HCT116 (cell line): Measurements from ENCODE around the gene HARBI1. TPM values are rescaled to one million over a fixed set of nuclear protein-coding genes. Genes with fewer than 3 reads are reported as not detected.

Experiments used
- ATAC-seq: fragments of 200-7000 bp; cut with Tn5 transposase; 2 replicates; pipeline ENCODE4 v1.9.1; 2020; ENCODE audit warnings: mild to moderate bottlenecking, moderate library complexity
- BruUV-seq: library from RNA; stranded (reverse); fragments of 400-500 nt; replicated peaks from 2 replicates; lab custom pipeline; 2021; lab: Mats Ljungman, UMichigan
- CTCF ChIA-PET: fragments of 300-600 bp; sonication (Branson Sonifier 250); formaldehyde crosslinking; loops from one replicate; lab custom pipeline; 2021; ENCODE audit warnings: antibody characterized with exemption; lab: Charles Lee
- POLR2A ChIA-PET: fragments of 300-600, 350-600 bp; sonication (Branson Sonifier 250); formaldehyde crosslinking; loops from one replicate; lab custom pipeline; 2021; ENCODE audit warnings: antibody characterized with exemption; lab: Charles Lee
- RAD21 ChIA-PET, 2 experiments: fragments of 300-600 bp; sonication (Branson Sonifier 250); formaldehyde crosslinking; loops; one replicate each; lab custom pipeline; 2023; ENCODE audit warnings: low total read pairs in 2 of 2; ENCODE audit not compliant: uncharacterized antibody in 2 of 2, unreplicated experiment in 2 of 2, low non-redundant PET in 1 of 2; lab: Charles Lee
- DNase-seq: peaks from one replicate; pipeline ENCODE4 v3.0.0-alpha.2; 2010; ENCODE audit warnings: low read depth, low spot score
- H2AFZ ChIP-seq: fragments of 200-600 bp; shearing (Covaris generic), sonication (generic); 2 replicates; pipeline ENCODE4 v1.6.1; 2017; ENCODE audit warnings: low read depth, mixed run types, mixed read lengths, antibody characterized with exemption, low read length; ENCODE audit not compliant: poor library complexity, severe bottlenecking
- H3K27ac ChIP-seq: 2 replicates; pipeline ENCODE4 v1.5.1; 2012; ENCODE audit warnings: low read depth, low read length
- H3K27me3 ChIP-seq: fragments of 200-600 bp; sonication (generic); 2 replicates; pipeline ENCODE4 v1.6.1; 2016; ENCODE audit warnings: mixed run types, low read length, mixed read lengths; ENCODE audit not compliant: insufficient read depth
- H3K36me3 ChIP-seq, 2 experiments: fragments of 200-500 bp in 1 of 2; fragments of 200-600 bp in 1 of 2; sonication (Bioruptor generic) in 1 of 2; sonication (generic) in 1 of 2; 2 replicates each; pipeline versions ENCODE4 v1.5.1 to v1.6.1; 2014 to 2016; ENCODE audit warnings: low read length in 2 of 2, inconsistent platforms in 1 of 2, mixed read lengths in 1 of 2, mixed run types in 1 of 2; ENCODE audit not compliant: insufficient read depth in 2 of 2, control insufficient read depth in 1 of 2
- H3K4me1 ChIP-seq, 2 experiments: fragments of 200-600 bp in 1 of 2; sonication (generic) in 1 of 2; 2 replicates each; pipeline versions ENCODE4 v1.5.1 to v1.6.1; 2012 to 2017; ENCODE audit warnings: low read length in 2 of 2, inconsistent platforms in 1 of 2, mild to moderate bottlenecking in 1 of 2, mixed read lengths in 1 of 2, mixed run types in 1 of 2, moderate library complexity in 1 of 2; ENCODE audit not compliant: insufficient read depth in 2 of 2, control insufficient read depth in 1 of 2
- H3K4me2 ChIP-seq: fragments of 200-600 bp; sonication (generic); 2 replicates; pipeline ENCODE4 v1.6.1; 2017; ENCODE audit warnings: mixed run types, low read length, mixed read lengths
- H3K4me3 ChIP-seq, 2 experiments: fragments of 200-600 bp in 1 of 2; sonication (generic) in 1 of 2; replicated peaks in 1 of 2; 2 replicates each; pipeline ENCODE4 v1.5.1; 2011 to 2016; ENCODE audit warnings: low read length in 2 of 2, control low read depth in 1 of 2, low read depth in 1 of 2, mild to moderate bottlenecking in 1 of 2, mixed read lengths in 1 of 2, mixed run types in 1 of 2
- H3K79me2 ChIP-seq: fragments of 200-600 bp; sonication (generic); 2 replicates; pipeline ENCODE4 v1.6.1; 2017; ENCODE audit warnings: mild to moderate bottlenecking, mixed run types, low read length, moderate library complexity, mixed read lengths; ENCODE audit not compliant: insufficient read depth
- H3K9ac ChIP-seq: fragments of 200-600 bp; sonication (generic); 2 replicates; pipeline ENCODE4 v1.6.1; 2016; ENCODE audit warnings: low read length, mixed read lengths
- H3K9me2 ChIP-seq: fragments of 200-600 bp; sonication (generic), shearing (Covaris generic); 2 replicates; pipeline ENCODE4 v1.6.1; 2017; ENCODE audit warnings: mixed run types, mild to moderate bottlenecking, moderate library complexity; ENCODE audit not compliant: insufficient read depth
- H3K9me3 ChIP-seq, 2 experiments: fragments of 200-500 bp in 1 of 2; fragments of 200-600 bp in 1 of 2; sonication (Bioruptor generic) in 1 of 2; sonication (generic) in 1 of 2; 2 replicates each; pipeline ENCODE4 v1.6.1; 2014 to 2017; ENCODE audit warnings: low read length in 2 of 2, mixed read lengths in 2 of 2, inconsistent platforms in 1 of 2, low read depth in 1 of 2, mild to moderate bottlenecking in 1 of 2, mixed run types in 1 of 2, moderate library complexity in 1 of 2; ENCODE audit not compliant: control insufficient read depth in 1 of 2, insufficient read depth in 1 of 2
- H4K20me1 ChIP-seq: fragments of 200-600 bp; sonication (generic), shearing (Covaris generic); 2 replicates; pipeline ENCODE4 v1.6.1; 2017; ENCODE audit warnings: mixed run types, mild to moderate bottlenecking, moderate library complexity; ENCODE audit not compliant: insufficient read depth
- ATF3 ChIP-seq: IDR thresholded peaks from 2 replicates; pipeline ENCODE4 v1.6.1; 2012
- CEBPB ChIP-seq: IDR thresholded peaks from 2 replicates; pipeline ENCODE4 v1.6.1; 2012; ENCODE audit warnings: low read depth
- EGR1 ChIP-seq: IDR thresholded peaks from 2 replicates; pipeline ENCODE4 v1.6.1; 2012; ENCODE audit warnings: low read depth
- ELF1 ChIP-seq: IDR thresholded peaks from 2 replicates; pipeline ENCODE4 v1.6.1; 2012; ENCODE audit warnings: low read depth, borderline replicate concordance
- EZH2phosphoT487 ChIP-seq: fragments of 200-600 bp; IDR thresholded peaks from 2 replicates; pipeline ENCODE4 v1.6.1; 2018; ENCODE audit warnings: antibody characterized with exemption, borderline replicate concordance
- JUND ChIP-seq: IDR thresholded peaks from 2 replicates; pipeline ENCODE4 v1.6.1; 2012
- POLR2A ChIP-seq: IDR thresholded peaks from 2 replicates; pipeline ENCODE4 v1.7.0; 2011; ENCODE audit warnings: borderline replicate concordance; ENCODE audit not compliant: insufficient read depth, insufficient read length; ENCODE audit errors: extremely low read depth
- POLR2AphosphoS5 ChIP-seq: IDR thresholded peaks from 2 replicates; pipeline ENCODE4 v1.6.1; 2011; ENCODE audit warnings: mild to moderate bottlenecking, low read depth, low read length, moderate library complexity
- REST ChIP-seq: IDR thresholded peaks from 2 replicates; pipeline ENCODE4 v1.6.1; 2012; ENCODE audit warnings: low read depth
- SP1 ChIP-seq: IDR thresholded peaks from 2 replicates; pipeline ENCODE4 v1.6.1; 2012; ENCODE audit warnings: low read depth
- SRF ChIP-seq: IDR thresholded peaks from 2 replicates; pipeline ENCODE4 v1.6.1; 2012; ENCODE audit warnings: low read depth
- TCF7L2 ChIP-seq: IDR thresholded peaks from 2 replicates; pipeline ENCODE4 v1.7.0; 2011; ENCODE audit warnings: borderline replicate concordance, inconsistent platforms; ENCODE audit not compliant: insufficient read depth, insufficient read length; ENCODE audit errors: extremely low read depth
- ZBTB33 ChIP-seq: IDR thresholded peaks from 2 replicates; pipeline ENCODE4 v1.6.1; 2011; ENCODE audit warnings: mild to moderate bottlenecking, low read length, moderate library complexity; ENCODE audit not compliant: insufficient replicate concordance; ENCODE audit errors: extremely low read depth
- ZFX ChIP-seq: fragments of 450-650 bp; IDR thresholded peaks from 2 replicates; pipeline ENCODE4 v1.6.1; 2017
- intact Hi-C: fragments of 100-400 bp; cut with micrococcal nuclease; formaldehyde crosslinking; loops from 2 replicates; pipeline ENCODE4 v1.10.0; 2022
- total RNA-seq: library from RNA; stranded (reverse); gene quantifications from one replicate; pipeline ENCODE4 v1.2.1, GENCODE V29; 2021; ENCODE audit not compliant: unreplicated experiment

The HARBI1 gene
- total RNA-seq, 1 experiment from 2014 or later, result 1.9 TPM

GRCh38 chr11:46640036-46640788 lies 23.2 kb upstream of the HARBI1 start:
- no peak for ATAC-seq
- CTCF ChIA-PET, result no interaction called here
- RAD21 ChIA-PET, result no interaction called here

More at GRCh38 chr11:46640036-46640788, 23.2 kb upstream of the HARBI1 start:
- no peak overlapping the region for H3K27ac ChIP-seq
- no peak overlapping the region for H3K9ac ChIP-seq
- H3K4me2 ChIP-seq, result no peak overlapping the region
- BruUV-seq, result no TSS peak
- POLR2A ChIA-PET, result no interaction called here
- no peak for DNase-seq
- no peak overlapping the region for H3K4me3 ChIP-seq
- H2AFZ ChIP-seq, result no peak overlapping the region
- H3K4me1 ChIP-seq, result no peaks in the 10 kb centered on the region; a peak in 1 of 4 replicates
- H3K79me2 ChIP-seq, result no peaks in the 10 kb centered on the region
- intact Hi-C loops, result no loop called here
- H3K27me3 ChIP-seq, result no peaks in the 10 kb centered on the region
- no peaks in the 10 kb centered on the region for H3K36me3 ChIP-seq
- no peaks in the 10 kb centered on the region for H4K20me1 ChIP-seq
- no peaks in the 10 kb centered on the region for H3K9me3 ChIP-seq
- no peak for TF ChIP-seq ELF1
- TF ChIP-seq REST, result no peak
- TF ChIP-seq ZBTB33, result no peak
- TF ChIP-seq ATF3, result no peak
- no peak for TF ChIP-seq POLR2A
- no peak for TF ChIP-seq ZFX
- TF ChIP-seq SP1, result no peak
- TF ChIP-seq POLR2AphosphoS5, result no peak
- TF ChIP-seq EZH2phosphoT487, result no peak
- no peak for TF ChIP-seq EGR1
- TF ChIP-seq JUND, result no peak
- no peak for TF ChIP-seq CEBPB
- TF ChIP-seq SRF, result no peak
- no peak for TF ChIP-seq TCF7L2
- TF ChIP-seq, all 23 proteins: peak for 0
- H3K9me2 ChIP-seq, result no peaks in the 10 kb centered on the region
